ENCODE data around the gene PMFBP1.

- no peak for TF ChIP-seq CTCF (IDR thresholded peaks at IDR 0.05 in 4 of 5, conservative IDR thresholded peaks at IDR 0.05 in 1 of 5)
- TF ChIP-seq POLR2A (IDR thresholded peaks at IDR 0.05) = no peak
Observed at GRCh38 chr16:72125635-72126428, 46.1 kb downstream of the PMFBP1 start.
